ENCODE data around the gene FRMPD4.

DNA sequence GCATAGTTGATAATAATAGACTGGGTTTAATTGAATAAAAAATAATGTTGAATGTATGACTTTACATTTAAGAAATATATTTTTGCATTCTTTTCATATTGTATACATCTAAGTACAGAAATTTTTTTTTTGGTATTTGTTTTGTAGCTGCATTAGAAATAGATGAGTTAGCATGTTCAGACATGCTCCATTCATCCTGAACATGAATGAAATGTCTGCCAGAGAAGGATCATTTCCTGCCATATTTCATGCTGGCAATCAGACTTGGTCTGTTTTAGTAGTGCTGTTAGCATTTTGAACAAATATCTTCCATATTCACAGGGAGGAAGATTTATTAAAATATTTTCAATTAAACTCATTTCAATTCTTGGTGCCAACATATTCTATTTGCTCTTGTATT, 98.9 kb downstream of the FRMPD4 start:
- TF ChIP-seq, protein P1, sequence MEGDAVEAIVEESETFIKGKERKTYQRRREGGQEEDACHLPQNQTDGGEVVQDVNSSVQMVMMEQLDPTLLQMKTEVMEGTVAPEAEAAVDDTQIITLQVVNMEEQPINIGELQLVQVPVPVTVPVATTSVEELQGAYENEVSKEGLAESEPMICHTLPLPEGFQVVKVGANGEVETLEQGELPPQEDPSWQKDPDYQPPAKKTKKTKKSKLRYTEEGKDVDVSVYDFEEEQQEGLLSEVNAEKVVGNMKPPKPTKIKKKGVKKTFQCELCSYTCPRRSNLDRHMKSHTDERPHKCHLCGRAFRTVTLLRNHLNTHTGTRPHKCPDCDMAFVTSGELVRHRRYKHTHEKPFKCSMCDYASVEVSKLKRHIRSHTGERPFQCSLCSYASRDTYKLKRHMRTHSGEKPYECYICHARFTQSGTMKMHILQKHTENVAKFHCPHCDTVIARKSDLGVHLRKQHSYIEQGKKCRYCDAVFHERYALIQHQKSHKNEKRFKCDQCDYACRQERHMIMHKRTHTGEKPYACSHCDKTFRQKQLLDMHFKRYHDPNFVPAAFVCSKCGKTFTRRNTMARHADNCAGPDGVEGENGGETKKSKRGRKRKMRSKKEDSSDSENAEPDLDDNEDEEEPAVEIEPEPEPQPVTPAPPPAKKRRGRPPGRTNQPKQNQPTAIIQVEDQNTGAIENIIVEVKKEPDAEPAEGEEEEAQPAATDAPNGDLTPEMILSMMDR (conservative IDR thresholded peaks at IDR 0.05 in 1 of 2, IDR thresholded peaks at IDR 0.05 in 1 of 2; ENCODE audit: extremely low read depth in 1 of 2, insufficient read depth in 1 of 2, low read depth in 1 of 2, low read length in 2 of 2) = no peak
- no peak for TF ChIP-seq EZH2 (IDR thresholded peaks at IDR 0.05; ENCODE audit: borderline replicate concordance, low read length)

All from mammary epithelial cell (primary cell).